ENCODE measurements around the gene VWA1.
"Not testable (repeated sequence)": the region's sequence is repeated elsewhere in the genome, so short reads cannot be mapped to it uniquely, and the experiment has no call there.

The VWA1 gene

GRCh38 chr1:1425753-1426495 is 9.6 kb upstream of the VWA1 start:
- no peak for DNase-seq

DNA sequence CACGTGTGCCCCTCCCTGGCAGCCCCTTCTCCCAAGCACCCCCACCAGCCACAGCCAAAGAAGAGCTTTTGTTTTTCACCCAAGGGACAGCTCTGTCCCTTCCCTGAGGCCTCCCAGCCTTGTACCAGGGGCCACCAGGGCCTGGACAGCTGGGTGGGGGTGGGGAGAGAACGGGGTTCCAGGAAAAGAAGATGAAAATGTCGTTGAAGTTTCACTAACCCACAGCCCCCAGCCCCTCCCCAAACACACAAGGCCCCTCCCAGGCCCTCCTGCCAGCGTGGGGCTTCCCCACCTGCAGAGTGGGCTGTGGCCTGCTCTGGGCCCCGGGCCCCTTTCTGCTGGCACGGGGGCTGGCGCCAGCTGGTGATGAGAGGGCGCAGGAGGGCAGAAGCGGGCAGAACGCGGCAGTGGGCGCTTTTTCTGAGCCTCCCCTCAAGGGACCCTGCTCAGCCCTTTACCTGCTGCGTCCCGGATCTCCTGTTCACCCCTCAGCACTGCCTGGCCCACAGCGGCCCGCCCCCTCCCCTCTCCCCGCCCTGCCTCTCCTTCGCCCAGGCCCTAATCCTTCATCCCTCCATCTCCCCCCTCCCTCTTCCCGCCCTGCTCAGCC is 8.9 kb upstream of the VWA1 start:
- no peak for DNase-seq

GRCh38 chr1:1427106-1427819 is 8.2 kb upstream of the VWA1 start:
- no peak for DNase-seq

DNA sequence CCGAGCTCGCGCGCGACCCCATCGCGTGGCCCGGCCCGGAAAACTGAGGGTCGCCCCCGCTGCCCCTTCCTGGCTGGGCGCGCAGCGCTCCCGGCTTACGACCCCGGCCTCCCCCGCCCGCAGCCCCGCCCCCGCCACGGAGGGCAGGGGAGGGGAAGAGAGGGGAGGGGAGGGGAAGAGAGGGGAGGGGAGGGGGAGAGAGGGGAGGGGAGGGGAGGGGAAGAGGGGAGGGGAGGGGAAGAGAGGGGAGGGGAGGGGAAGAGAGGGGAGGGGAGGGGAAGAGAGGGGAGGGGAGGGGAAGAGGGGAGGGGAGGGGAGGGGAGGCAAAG is 7.7 kb upstream of the VWA1 start:
- no peak for DNase-seq

DNA sequence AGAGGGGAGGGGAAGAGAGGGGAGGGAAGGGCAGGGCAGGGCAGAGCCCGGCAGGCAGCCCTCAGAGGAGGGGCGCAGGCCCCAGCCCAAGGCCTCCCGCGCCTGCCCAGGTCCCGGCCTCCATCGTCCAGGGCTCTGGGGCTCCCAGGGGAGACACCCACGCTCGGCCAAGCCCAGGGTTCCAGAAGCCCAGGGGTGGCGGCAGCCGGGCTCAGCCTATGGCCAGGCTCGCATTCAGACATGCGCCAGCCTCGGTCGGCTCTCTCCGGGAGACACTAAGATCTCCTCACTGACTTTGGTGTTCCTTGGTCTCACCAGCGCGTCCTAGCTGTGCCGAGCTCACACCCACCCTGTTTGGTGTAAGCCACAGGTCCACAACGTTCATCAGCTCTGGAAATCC is 7.3 kb upstream of the VWA1 start:
- no peak for DNase-seq

DNA sequence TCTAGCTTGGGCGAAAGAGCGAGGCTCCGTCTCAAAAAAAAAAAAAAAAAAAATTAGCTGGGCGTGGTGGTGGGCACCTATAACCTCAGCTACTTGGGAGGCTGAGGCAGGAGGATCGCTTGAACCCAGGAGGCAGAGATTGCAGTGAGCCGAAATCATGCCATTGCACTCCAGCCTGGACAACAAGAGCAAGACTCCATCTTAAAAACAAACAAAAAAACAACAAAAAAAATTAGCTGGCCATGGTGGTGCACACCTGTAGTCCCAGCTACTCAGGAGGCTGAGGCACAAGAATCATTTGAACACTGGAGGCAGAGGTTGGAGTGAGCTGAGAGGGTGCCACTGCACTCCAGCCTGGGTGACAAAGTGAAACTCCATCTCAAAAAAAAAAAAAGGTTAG is 6.5 kb upstream of the VWA1 start:
- not testable (repeated sequence) for DNase-seq

DNA sequence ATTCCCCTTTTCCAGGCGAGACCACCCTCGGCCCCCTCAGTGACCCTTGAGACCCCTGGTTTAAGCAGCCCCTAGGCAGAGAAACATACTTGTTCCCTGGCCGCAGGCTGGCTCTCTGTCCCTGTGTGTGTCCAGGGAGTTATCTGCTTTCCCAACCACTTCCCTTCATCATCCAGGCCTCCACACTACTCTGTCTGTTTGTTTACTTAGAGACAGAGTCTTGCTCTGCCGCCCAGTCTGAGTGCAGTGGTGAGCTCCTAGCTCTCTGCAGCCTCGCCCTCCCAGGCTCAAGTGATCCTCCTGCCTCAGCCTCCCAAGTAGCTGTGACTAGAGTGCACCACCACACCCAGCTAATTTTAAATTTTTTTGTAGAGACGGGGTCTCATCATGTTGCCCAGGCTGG is 5.8 kb upstream of the VWA1 start:
- no peak for DNase-seq

DNA sequence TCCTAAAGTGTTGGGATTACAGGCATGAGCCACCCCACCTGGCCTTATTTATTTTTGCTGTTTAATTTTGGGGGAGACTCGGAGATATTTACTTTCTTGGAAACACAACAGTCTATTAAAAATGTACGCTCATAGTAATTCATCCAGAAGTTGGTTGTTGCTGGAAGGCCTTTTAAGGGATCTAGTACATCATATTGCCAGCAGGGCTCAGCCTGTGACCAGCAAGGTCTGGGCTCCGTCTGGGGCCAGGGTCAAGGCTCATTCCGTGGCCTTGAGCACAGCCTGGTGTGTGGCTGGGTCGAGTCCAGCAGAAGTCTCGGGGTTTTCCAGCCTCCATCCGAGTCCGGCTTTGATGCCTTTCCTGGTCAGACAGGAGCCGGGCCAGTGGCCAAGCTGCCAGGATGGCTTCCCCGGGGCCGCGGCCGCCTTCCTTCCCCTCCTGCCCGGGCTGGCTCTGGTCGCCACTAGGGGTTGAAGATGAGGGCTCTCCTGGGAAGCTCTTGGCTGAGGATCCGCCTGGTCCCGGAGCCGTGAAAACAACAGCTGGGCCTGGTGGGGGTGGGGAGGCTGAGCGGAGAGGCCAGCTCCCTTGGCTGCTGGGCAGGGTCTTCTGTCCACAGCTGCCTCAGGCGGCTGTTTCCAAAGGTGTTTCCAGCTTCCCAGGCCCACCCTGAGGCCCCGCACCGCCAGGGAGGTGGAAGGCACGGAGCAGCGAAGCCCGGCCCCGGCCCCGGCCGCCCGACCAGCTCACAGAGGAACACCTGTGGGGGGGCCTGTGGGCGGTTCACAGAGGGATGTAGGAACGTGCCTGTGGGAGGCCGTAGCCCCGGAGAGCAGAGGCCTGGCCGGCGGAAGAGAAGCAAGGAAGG is 5.1 kb upstream of the VWA1 start:
- no peak for DNase-seq

GRCh38 chr1:1430992-1431844 is 4.3 kb upstream of the VWA1 start:
- DNase-seq, result no peak

DNA sequence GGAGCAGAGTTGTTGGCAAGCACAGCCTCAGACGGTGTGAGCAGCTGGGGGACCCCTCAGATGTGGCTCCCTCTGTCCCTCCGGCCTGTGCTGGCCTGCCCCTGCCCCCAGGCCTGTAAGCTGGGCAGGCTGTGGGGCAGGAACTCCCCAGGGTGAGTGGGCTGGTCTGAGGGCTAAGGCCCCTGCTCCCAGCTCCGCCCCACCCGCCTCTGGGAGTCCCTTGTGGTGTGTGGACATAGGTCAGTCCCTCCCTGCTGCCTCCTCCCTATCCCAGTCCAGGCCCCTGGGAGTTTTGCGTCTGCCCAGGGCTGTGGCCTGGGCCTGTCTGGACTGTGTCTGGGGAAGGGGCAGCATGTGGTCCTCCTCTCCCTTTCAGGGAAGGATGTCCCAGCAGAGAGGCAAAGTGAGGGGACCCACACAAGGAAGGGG is 3.6 kb upstream of the VWA1 start:
- DNase-seq, result no peak

DNA sequence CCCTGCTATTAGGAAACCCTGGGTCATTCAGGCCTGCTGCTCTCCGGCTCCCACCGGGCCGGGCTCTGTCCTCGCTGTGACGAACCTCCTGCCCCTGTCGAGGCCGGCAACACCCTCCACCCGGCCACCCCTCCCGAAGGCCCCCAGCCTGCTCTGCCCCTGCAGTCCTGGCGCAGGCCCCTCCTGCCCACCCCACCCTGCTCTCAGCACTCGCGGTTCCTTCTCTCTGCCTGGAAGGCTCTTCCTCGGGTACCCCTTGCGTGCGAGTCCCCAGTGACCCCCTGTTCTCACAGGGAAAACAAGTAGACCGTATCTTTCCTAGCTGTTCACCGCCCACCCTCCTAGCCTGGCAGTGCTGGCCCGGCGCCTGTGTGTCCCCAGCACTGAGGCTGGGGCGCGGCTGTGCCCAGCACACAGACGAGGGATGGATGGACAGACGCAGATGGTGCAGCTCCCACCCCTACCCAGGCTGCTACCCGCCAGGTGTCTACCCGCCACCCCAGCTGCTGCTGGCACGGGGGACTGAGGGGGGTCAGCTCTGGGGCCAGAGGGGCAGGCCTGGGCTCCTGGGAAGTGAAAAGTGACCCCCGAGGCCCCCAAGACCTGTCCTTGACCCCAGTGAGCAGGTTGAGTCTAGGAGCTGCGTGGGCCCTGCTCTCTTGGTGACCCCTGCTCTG is 3.1 kb upstream of the VWA1 start:
- no peak for DNase-seq

DNA sequence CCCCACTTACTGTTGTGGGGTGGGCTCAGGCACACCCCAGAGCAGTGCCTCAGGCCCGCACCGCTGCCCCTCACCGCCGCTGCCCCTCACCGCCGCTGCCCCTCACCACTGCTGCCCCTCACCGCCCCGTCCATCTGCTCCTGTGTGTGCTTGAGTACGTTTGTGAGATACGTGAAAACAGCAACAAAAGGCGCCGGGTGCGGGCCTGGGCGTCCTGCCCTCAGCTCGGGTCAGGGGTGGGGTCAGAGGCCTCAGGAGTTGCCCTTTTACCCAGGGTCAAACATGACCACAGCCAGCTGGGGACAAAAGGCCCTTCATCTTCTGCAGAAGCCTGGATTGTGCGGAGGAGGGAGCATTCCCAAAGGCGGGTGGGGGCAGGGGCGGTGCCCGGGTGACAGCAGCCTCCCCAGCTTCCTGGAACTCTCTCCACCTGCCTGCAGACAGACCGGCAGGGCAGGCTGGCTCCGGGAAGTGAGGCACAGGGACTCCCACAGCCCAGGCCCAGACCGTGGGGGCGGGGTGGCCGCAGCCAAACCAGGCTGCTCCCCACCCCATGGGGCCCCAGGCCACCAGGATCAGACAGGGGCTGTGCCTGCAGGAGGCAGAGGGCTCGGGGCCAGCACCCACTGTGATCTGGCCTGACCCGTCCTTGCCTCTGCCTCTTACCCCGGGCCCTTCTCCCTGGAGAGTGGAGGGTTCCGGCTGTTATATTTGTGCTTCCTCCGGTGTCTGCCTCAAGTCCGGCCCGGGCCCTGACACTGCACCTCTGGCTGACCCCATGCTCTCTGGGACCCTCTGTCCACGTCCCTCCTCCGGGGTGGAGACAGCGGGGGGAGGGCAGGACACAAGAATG is 2.3 kb upstream of the VWA1 start:
- DNase-seq, result peak; percentile 64

DNA sequence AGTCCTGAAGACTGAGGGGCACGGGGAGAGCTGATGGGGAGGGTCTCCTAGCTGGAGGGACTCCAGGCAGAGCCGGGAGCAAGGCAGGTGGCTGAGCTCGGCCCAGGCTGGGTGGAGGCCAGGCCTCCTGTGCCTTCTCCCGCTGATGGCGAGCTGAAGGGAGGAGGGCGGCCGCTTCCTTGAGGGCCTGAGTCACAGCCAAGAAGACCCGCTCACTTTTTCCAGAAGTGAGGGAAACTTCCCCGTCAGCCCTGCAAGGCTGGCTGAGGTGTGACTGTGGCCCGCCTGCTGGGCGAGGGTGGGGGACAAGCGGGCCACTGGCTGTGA is 1.7 kb upstream of the VWA1 start:
- DNase-seq, result no peak

- no peak for DNase-seq
Measured at GRCh38 chr1:1434131-1434823, 1.2 kb upstream of the VWA1 start.

DNA sequence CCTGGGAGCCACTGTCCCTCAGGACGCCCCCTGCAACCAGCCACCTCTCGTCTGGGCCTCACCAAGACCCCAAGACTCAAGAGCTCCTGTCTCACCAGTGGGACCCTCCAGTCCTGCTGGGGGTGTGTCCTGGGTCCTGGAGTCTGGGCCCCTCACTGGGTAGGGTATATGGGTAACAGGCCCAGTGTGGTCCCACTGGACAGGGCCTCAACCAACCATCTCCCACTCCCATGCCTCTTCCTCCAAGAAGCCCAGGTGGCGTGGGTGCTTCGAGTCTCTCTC is 725 bp upstream of the VWA1 start:
- no peak for DNase-seq

- DNase-seq, result no peak
Measured at GRCh38 chr1:1435911-1436629, 580 bp downstream of the VWA1 start.

DNA sequence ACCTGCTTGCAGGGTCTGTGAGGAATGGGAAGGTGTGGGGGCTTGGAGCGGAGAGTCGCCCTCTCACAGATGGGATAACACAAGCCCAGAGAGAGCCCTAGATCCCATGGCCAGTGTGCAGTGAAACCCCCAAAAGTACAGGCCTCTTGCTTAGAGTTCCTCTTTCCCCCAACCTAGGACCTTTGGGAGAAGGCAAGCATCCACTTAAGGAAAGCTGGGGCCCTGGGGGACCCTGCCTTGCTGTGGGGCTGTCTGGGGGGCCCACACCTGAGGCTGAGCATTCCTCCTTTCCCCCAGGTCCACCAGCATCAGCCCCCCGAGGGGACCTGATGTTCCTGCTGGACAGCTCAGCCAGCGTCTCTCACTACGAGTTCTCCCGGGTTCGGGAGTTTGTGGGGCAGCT is 1.1 kb downstream of the VWA1 start:
- no peak for DNase-seq

DNA sequence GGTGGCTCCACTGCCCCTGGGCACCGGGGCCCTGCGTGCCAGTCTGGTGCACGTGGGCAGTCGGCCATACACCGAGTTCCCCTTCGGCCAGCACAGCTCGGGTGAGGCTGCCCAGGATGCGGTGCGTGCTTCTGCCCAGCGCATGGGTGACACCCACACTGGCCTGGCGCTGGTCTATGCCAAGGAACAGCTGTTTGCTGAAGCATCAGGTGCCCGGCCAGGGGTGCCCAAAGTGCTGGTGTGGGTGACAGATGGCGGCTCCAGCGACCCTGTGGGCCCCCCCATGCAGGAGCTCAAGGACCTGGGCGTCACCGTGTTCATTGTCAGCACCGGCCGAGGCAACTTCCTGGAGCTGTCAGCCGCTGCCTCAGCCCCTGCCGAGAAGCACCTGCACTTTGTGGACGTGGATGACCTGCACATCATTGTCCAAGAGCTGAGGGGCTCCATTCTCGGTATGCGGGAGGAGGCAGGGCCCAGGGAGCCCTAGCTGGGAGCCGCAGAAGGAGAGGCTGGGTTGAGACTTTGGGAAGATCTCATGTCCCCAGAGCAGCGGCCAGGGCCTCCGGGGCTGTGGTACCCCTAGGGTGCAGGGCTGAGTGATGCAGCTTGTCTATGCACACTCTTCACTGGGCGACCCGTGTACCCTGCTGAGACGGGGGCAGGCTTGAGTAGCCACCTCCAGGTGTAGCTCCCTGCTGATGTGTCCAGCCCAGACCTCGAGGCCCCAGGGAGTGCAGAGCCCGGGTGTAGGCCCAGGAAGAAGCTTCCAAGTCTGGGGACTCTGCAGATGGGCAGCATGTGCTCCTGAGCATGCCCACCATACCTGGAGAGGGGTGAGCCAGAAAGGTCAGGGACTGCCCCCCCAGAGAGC is 1.8 kb downstream of the VWA1 start:
- DNase-seq, result no peak

- DNase-seq, result no peak
Measured at GRCh38 chr1:1437904-1438376, 2.5 kb downstream of the VWA1 start.

Measured in NCI-H526 treated with DMSO at 0.1 percent for 48 hours (cell line).